ENCODE results near the gene FAM50B. TPM values are rescaled to one million over a fixed set of nuclear protein-coding genes. Genes with fewer than 3 reads are reported as not detected.
A peak's percentile ranks its signal among the peaks of the same experiment; 100 is the strongest.

Gene FAM50B
- total and polyA plus RNA-seq, 2 of the 4 experiments (the other 2 are of a cell fraction): 4.1 to 7.4 TPM

DNA sequence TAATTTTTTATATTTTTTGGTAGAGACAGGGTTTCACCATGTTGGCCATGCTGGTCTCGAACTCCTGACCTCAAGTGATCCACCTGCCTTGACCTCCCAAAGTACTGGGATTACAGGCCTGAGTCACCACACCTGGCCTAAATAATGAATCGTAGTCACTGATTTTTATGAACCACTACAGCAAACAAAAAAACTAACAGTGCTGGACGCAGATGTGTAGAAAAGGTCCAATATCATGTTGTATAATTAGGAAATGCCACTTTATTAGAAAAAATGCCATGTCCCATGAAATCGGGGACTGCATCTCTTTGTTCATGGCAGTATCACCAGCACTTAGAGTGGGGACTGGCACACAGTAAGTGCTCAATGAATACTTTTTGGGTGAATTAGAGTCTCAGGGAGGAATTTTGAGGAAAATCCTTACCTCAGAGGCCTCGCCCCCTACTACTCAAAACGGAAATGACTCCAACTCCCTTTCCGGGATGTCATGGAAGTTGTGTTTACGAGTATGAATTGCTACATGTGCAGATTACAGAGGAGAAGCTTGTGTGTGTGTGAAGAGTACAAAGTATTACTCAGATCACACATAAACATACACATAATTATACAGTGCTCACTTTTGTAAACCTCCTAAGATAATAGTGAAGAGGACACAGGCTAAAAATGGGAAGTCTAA, 43.6 kb upstream of the FAM50B start:
- H2BK15ac ChIP-seq (ENCODE audit: low read depth, low read length): peak overlapping the region; percentile 97; the same call in 2 of the 3 replicates
- peak overlapping the region; percentile 60 to 71; a peak in 3 of 4 replicates for H4K8ac ChIP-seq (ENCODE audit: low read depth in 2 of 2, low read length in 2 of 2)
- peak overlapping the region; percentile 81 for H2BK20ac ChIP-seq (ENCODE audit: low read depth, low read length)
- H3K9me1 ChIP-seq (ENCODE audit: insufficient read depth, low read length): peaks cover 31% of the 10 kb centered on the region
- WGBS, 2 experiments (ENCODE audit: extremely low coverage in 2 of 2, insufficient read length in 1 of 2): no CpG with 5 or more reads among the region's 8 CpGs
- POLR2A ChIA-PET (ENCODE audit: unreplicated experiment): no interaction called here
- H4K20me1 ChIP-seq (ENCODE audit: insufficient read depth, low read length): no peaks in the 10 kb centered on the region
- in situ Hi-C loops (cut with MboI; ENCODE audit: low sequenced_read_pairs): loop anchor here (10.0 kb wide), 1 partner anchor 51 kb away; the partner anchor contains the start of gene PXDC1
- H3K4me3 ChIP-seq (ENCODE audit: insufficient read depth, low read depth, low read length): no peak overlapping the region
- H3K9me3 ChIP-seq (ENCODE audit: control insufficient read depth, insufficient read depth, low read length): no peaks in the 10 kb centered on the region
- peak overlapping the region; percentile 58; the same call in 1 of the 2 replicates for H2AK5ac ChIP-seq (ENCODE audit: low read depth, low read length)
- DNase-seq: peak; percentile 77
- peak overlapping the region; percentile 58; the same call in 1 of the 2 replicates for H4K5ac ChIP-seq (ENCODE audit: low read depth, low read length)
- no peak overlapping the region; the same call in 1 of the 2 replicates for H3K56ac ChIP-seq (ENCODE audit: extremely low read depth, insufficient read depth, low read length)
- no peak overlapping the region for H2AK9ac ChIP-seq (replicated peaks; ENCODE audit: low read depth, low read length, poor library complexity)
- no peak for ATAC-seq (ENCODE audit: low read depth)
- peaks cover 0 to 17% of the 10 kb centered on the region in 2 experiments; a peak in 1 of 4 replicates for H3K79me1 ChIP-seq (ENCODE audit: low read depth in 1 of 2, low read length in 2 of 2)
- no TSS peak for BruUV-seq (replicated peaks)
- H3K27ac ChIP-seq (ENCODE audit: insufficient read depth, low read length): no peak overlapping the region
- peak overlapping the region; percentile 92 for H3K4ac ChIP-seq (ENCODE audit: low read depth, low read length)
- peak overlapping the region; percentile 21; the same call in 1 of the 2 replicates for H3K18ac ChIP-seq (ENCODE audit: low read depth, low read length)
- peak overlapping the region; percentile 82 for H4K91ac ChIP-seq (ENCODE audit: insufficient read depth, low read depth, low read length)
- peak overlapping the region; percentile 94 for H2BK120ac ChIP-seq (ENCODE audit: low read depth, low read length)
- no peak overlapping the region for H2AFZ ChIP-seq (replicated peaks; ENCODE audit: low read length, poor library complexity)
- peak; percentile 51 for TF ChIP-seq CEBPB (IDR thresholded peaks at IDR 0.05; ENCODE audit: low read depth, low read length)
- peak; percentile 50; the same call in 1 of the 2 replicates for TF ChIP-seq BHLHE40 (IDR thresholded peaks at IDR 0.05; ENCODE audit: low read depth, low read length)
- peak; percentile 77 for TF ChIP-seq MAFK (IDR thresholded peaks at IDR 0.05; ENCODE audit: low read depth, low read length)
- TF ChIP-seq RCOR1 (IDR thresholded peaks at IDR 0.05; ENCODE audit: insufficient replicate concordance, low read length): no peak
- peak overlapping the region; percentile 87 for H3K14ac ChIP-seq (replicated peaks; ENCODE audit: low read depth, low read length)
- no peak overlapping the region for H3K9ac ChIP-seq (ENCODE audit: low read depth, low read length)
- no peak overlapping the region for H3K4me2 ChIP-seq (ENCODE audit: low read depth, low read length)
- peak overlapping the region; percentile 80 for H2BK5ac ChIP-seq (ENCODE audit: low read depth, low read length, poor library complexity, severe bottlenecking)
- peak overlapping the region; percentile 92; the same call in 1 of the 2 replicates for H3K23ac ChIP-seq (ENCODE audit: low read depth, low read length)
- intact Hi-C loops (cut with micrococcal nuclease): loop anchor here (2.0 to 5.0 kb wide), 2 partner anchors 37 to 53 kb away; no protein-coding TSS in a partner anchor
- no peaks in the 10 kb centered on the region for H3K27me3 ChIP-seq (ENCODE audit: control insufficient read depth, insufficient read depth, low read length)
- dilution Hi-C loops (cut with HindIII; ENCODE audit: low sequenced_read_pairs, unreplicated experiment): no loop called here
- CTCF ChIA-PET: no interaction called here
- H3K4me1 ChIP-seq (ENCODE audit: control insufficient read depth, insufficient read depth, low read length): peaks cover 30% of the 10 kb centered on the region
- H3K36me3 ChIP-seq (ENCODE audit: control insufficient read depth, insufficient read depth, low read length): no peaks in the 10 kb centered on the region

Measured in IMR-90 (cell line).